CD14-positive monocyte (primary cell): Measurements from ENCODE around the gene CDH22. TPM values are rescaled to one million over a fixed set of nuclear protein-coding genes. Genes with fewer than 3 reads are reported as not detected.

Source experiments
- DNase-seq, 3 donors: peaks; one replicate each; pipeline ENCODE4 v3.0.0-alpha.2; 2011 to 2022
- H2AFZ ChIP-seq: 2 replicates; pipeline ENCODE4 v1.6.0; 2012; ENCODE audit warnings: mild to moderate bottlenecking, low read depth, low read length, inconsistent platforms; ENCODE audit not compliant: insufficient read depth, poor library complexity, severe bottlenecking
- H3K27ac ChIP-seq, 2 donors: 1 replicate in 1 of 2; 2 replicates in 1 of 2; pipeline ENCODE4 v1.5.1; 2012 to 2013; ENCODE audit warnings: low read length in 2 of 2, control low read depth in 1 of 2, inconsistent platforms in 1 of 2, low read depth in 1 of 2, mild to moderate bottlenecking in 1 of 2
- H3K27me3 ChIP-seq, 2 donors: one replicate each; pipeline versions ENCODE4 v1.6.0 to v1.6.1; 2011 to 2013; ENCODE audit warnings: low read length in 2 of 2; ENCODE audit not compliant: control insufficient read depth in 2 of 2, insufficient read depth in 2 of 2
- H3K36me3 ChIP-seq, 2 donors: replicated peaks in 1 of 2; 1 replicate in 1 of 2; 2 replicates in 1 of 2; pipeline versions ENCODE4 v1.5.1 to v1.6.1; 2012 to 2013; ENCODE audit warnings: low read length in 2 of 2, control low read depth in 1 of 2, inconsistent platforms in 1 of 2, mild to moderate bottlenecking in 1 of 2; ENCODE audit not compliant: insufficient read depth in 2 of 2, control insufficient read depth in 1 of 2
- H3K4me1 ChIP-seq, 2 donors: 1 replicate in 1 of 2; 2 replicates in 1 of 2; pipeline versions ENCODE4 v1.5.1 to v1.6.1; 2012 to 2013; ENCODE audit warnings: low read length in 2 of 2, control low read depth in 1 of 2, inconsistent platforms in 1 of 2, mild to moderate bottlenecking in 1 of 2, moderate library complexity in 1 of 2; ENCODE audit not compliant: insufficient read depth in 2 of 2, control insufficient read depth in 1 of 2
- H3K4me2 ChIP-seq: replicated peaks from 2 replicates; pipeline ENCODE3; 2012; ENCODE audit warnings: low read length, moderate library complexity, mild to moderate bottlenecking; ENCODE audit not compliant: poor library complexity, severe bottlenecking; ENCODE audit errors: extremely low read depth
- H3K4me3 ChIP-seq, 3 experiments: fragments of 200-600 bp in 1 of 3; sonication (generic) in 1 of 3; replicated peaks in 1 of 3; 1 replicate in 2 of 3; 2 replicates in 1 of 3; pipeline ENCODE4 v1.5.1; 2011 to 2013; ENCODE audit warnings: low read length in 3 of 3, mild to moderate bottlenecking in 3 of 3, control low read depth in 2 of 3, low read depth in 2 of 3, inconsistent platforms in 1 of 3, moderate library complexity in 1 of 3
- H3K79me2 ChIP-seq: 2 replicates; pipeline ENCODE4 v1.6.0; 2012; ENCODE audit warnings: mild to moderate bottlenecking, control low read depth, inconsistent platforms, low read length, moderate library complexity; ENCODE audit not compliant: insufficient read depth
- H3K9ac ChIP-seq: 2 replicates; pipeline ENCODE4 v1.6.0; 2017; ENCODE audit warnings: low read length, mild to moderate bottlenecking; ENCODE audit not compliant: insufficient read depth, poor library complexity, severe bottlenecking
- H3K9me3 ChIP-seq, 2 donors: replicated peaks in 1 of 2; 1 replicate in 1 of 2; 2 replicates in 1 of 2; pipeline versions ENCODE4 v1.5.1 to v1.6.1; 2012 to 2013; ENCODE audit warnings: low read length in 2 of 2, control low read depth in 1 of 2; ENCODE audit not compliant: control insufficient read depth in 1 of 2, insufficient read depth in 1 of 2
- H4K20me1 ChIP-seq: 2 replicates; pipeline ENCODE4 v1.6.0; 2012; ENCODE audit warnings: mild to moderate bottlenecking, low read length, control low read depth, moderate library complexity; ENCODE audit not compliant: insufficient read depth
- H3K27ac Mint-ChIP-seq, 7 donors: one replicate each; pipeline ENCODE4 v1.8.0; 2020; ENCODE audit warnings: mild to moderate bottlenecking in 7 of 7, mixed read lengths in 7 of 7, moderate library complexity in 6 of 7, inconsistent platforms in 2 of 7
- H3K27me3 Mint-ChIP-seq, 3 donors: one replicate each; pipeline ENCODE4 v1.8.0; 2021 to 2022; ENCODE audit warnings: low read depth in 3 of 3, mild to moderate bottlenecking in 3 of 3, mixed read lengths in 3 of 3, moderate library complexity in 3 of 3, inconsistent platforms in 1 of 3
- H3K36me3 Mint-ChIP-seq, 2 donors: one replicate each; pipeline ENCODE4 v1.8.0; 2020; ENCODE audit warnings: mixed read lengths in 2 of 2, inconsistent platforms in 1 of 2, mild to moderate bottlenecking in 1 of 2
- H3K4me1 Mint-ChIP-seq: one replicate; pipeline ENCODE4 v1.8.0; 2020; ENCODE audit warnings: mild to moderate bottlenecking, mixed read lengths
- H3K4me3 Mint-ChIP-seq, 2 donors: one replicate each; pipeline ENCODE4 v1.8.0; 2020; ENCODE audit warnings: mild to moderate bottlenecking in 2 of 2, mixed read lengths in 2 of 2, moderate library complexity in 1 of 2
- H3K9me3 Mint-ChIP-seq, 7 donors: one replicate each; pipeline ENCODE4 v1.8.0; 2020 to 2022; ENCODE audit warnings: mixed read lengths in 7 of 7, mild to moderate bottlenecking in 6 of 7, moderate library complexity in 6 of 7, inconsistent platforms in 2 of 7
- WGBS: methylation state at CpG from one replicate; pipeline ENCODE4 v1.1.5; 2013; ENCODE audit warnings: missing lambda C conversion rate; ENCODE audit not compliant: insufficient coverage; 5-methylcytosine and 5-hydroxymethylcytosine counted together
- intact Hi-C, 2 donors: fragments of 100-400 bp; cut with micrococcal nuclease; formaldehyde crosslinking; loops; one replicate each; pipeline versions ENCODE4 v1.15.0 to v1.15.1; 2023
- polyA plus RNA-seq, 3 donors: library from polyadenylated mRNA; depleted of rRNA in 1 of 3; unstranded in 2 of 3; stranded (reverse) in 1 of 3; fragments of 300-500 nt in 2 of 3; fragments of >200 nt in 1 of 3; fragmentation: Illumina TruSeq in 2 of 3; gene quantifications; 1 replicate in 2 of 3; 2 replicates in 1 of 3; pipeline ENCODE4 v1.2.3, GENCODE V29; 2012 to 2021
- TF ChIP-seq, protein P1 (sequence below): fragments of 200-600 bp; IDR thresholded peaks from one replicate; pipeline ENCODE4 v1.8.0; 2022; ENCODE audit warnings: antibody characterized with exemption, mild to moderate bottlenecking

CDH22 gene
- polyA plus RNA-seq, 3 donors, result not detected

DNA sequence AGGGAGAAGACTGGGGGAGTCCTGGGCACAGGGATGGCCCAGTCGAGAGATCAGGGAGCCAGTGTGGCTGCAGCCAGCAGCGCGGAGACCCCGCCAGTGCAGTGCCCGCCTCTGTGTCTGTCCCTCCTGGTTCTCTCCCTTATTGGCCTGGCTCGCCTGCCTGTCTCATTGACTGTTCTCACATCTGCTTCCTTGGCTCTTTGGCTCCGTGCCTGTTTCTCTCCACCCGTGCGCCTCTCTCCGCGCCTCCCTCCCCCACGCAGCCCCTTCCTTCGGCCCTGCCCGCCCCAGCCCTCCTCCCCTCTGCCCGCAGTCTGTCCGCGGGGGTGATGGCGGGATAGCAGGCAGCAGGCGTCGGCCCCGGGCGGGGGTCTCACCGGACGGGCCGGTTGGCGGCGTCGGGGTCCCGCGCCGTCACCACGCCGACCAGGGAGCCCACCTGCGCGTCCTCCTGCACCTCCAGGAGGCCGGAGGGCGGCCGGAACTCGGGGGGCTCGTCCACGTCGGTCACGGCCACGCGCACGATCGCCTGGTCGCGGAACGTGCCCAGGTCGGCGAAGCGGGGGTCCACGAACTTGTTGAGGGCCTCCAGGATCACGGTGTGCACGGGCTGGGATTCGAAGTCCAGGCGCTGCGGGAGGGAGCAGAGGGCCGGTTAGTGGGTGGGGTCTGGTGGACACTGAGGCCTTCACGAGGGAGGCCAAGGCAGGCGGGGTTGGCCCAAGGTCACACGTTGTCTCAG lies 98.2 kb downstream of the CDH22 start:
- H3K9me3 ChIP-seq, result no peaks in the 10 kb centered on the region
- H3K27me3 ChIP-seq, result peaks cover 2 to 21% of the 10 kb centered on the region in 2 donors
- H3K79me2 ChIP-seq, result no peaks in the 10 kb centered on the region
- Mint-ChIP-seq H3K4me3 (peak overlapping the region in 1 of 2 donors; percentile 73), H3K27ac (no peak overlapping the region), H3K27me3 (peaks cover 30 to 46% (median 30%) of the 10 kb centered on the region in 3 donors), H3K4me1 (peaks cover 51% of the 10 kb centered on the region), H3K9me3 (peaks cover 0 to 7% (median 4%) of the 10 kb centered on the region in 7 donors), H3K36me3 (peaks cover 0 to 16% of the 10 kb centered on the region in 2 donors)
- no peak overlapping the region for H3K27ac ChIP-seq
- peaks cover 46 to 53% of the 10 kb centered on the region in 2 donors for H3K4me1 ChIP-seq
- DNase-seq, result no peak
- WGBS, result 52% methylated on average over 57 of the region's 63 CpGs
- intact Hi-C loops, result loop anchor here (5.0 to 10.0 kb wide), 2 partner anchors 152 to 205 kb away; partner anchors contain the start of gene MMP9 (in 2 of the 2)
- H3K9ac ChIP-seq, result no peak overlapping the region
- H4K20me1 ChIP-seq, result no peaks in the 10 kb centered on the region
- H3K4me2 ChIP-seq, result peak overlapping the region; percentile 1
- TF ChIP-seq, protein P1, sequence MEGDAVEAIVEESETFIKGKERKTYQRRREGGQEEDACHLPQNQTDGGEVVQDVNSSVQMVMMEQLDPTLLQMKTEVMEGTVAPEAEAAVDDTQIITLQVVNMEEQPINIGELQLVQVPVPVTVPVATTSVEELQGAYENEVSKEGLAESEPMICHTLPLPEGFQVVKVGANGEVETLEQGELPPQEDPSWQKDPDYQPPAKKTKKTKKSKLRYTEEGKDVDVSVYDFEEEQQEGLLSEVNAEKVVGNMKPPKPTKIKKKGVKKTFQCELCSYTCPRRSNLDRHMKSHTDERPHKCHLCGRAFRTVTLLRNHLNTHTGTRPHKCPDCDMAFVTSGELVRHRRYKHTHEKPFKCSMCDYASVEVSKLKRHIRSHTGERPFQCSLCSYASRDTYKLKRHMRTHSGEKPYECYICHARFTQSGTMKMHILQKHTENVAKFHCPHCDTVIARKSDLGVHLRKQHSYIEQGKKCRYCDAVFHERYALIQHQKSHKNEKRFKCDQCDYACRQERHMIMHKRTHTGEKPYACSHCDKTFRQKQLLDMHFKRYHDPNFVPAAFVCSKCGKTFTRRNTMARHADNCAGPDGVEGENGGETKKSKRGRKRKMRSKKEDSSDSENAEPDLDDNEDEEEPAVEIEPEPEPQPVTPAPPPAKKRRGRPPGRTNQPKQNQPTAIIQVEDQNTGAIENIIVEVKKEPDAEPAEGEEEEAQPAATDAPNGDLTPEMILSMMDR, result no peak
- H2AFZ ChIP-seq, result no peak overlapping the region
- H3K36me3 ChIP-seq, result no peaks in the 10 kb centered on the region
- H3K4me3 ChIP-seq, result no peak overlapping the region

DNA sequence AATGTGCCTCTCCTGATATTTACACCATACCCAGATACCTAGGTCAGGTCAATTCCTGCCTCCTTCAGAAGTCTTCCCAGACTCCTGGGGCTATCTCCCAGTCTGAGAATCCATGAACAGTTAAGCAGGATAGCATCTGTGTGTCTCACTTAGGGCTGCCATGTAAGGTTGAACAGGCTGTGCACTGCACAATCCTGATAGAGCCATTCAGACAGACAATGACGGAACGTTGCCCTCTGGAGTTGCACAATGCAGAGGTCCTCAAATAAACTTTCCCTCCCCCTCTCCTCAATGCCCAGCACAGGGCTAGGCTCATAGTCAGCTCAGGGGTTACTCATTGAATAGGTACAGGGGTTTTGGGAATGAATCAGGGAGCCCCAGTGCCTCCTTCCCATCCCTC lies 100.5 kb downstream of the CDH22 start:
- H3K27me3 Mint-ChIP-seq, result peaks cover 11 to 31% (median 25%) of the 10 kb centered on the region in 3 donors
- H3K4me1 ChIP-seq, result peaks cover 69 to 76% of the 10 kb centered on the region in 2 donors
- intact Hi-C loops, result loop anchor here (5.0 to 10.0 kb wide), 2 partner anchors 155 to 203 kb away; partner anchors contain the start of gene MMP9 (in 2 of the 2)
- H3K27ac ChIP-seq, result peak overlapping the region; percentile 75 to 81
- peaks cover 0 to 7% (median 3%) of the 10 kb centered on the region in 7 donors for H3K9me3 Mint-ChIP-seq
- no peak overlapping the region for H2AFZ ChIP-seq
- H3K36me3 Mint-ChIP-seq, result peaks cover 0 to 16% of the 10 kb centered on the region in 2 donors
- peak overlapping the region in 1 of 3 experiments; percentile 35 for H3K4me3 ChIP-seq
- DNase-seq, result peak; percentile 32 to 75 (median 71)
- H3K27ac Mint-ChIP-seq, result peak overlapping the region; percentile 68 to 99 (median 94)
- H3K9ac ChIP-seq, result no peak overlapping the region
- H3K4me3 Mint-ChIP-seq, result peak overlapping the region in 1 of 2 donors; percentile 31
- H3K4me2 ChIP-seq, result peak overlapping the region; percentile 47
- H3K36me3 ChIP-seq, result no peaks in the 10 kb centered on the region
- no peaks in the 10 kb centered on the region for H3K79me2 ChIP-seq
- no peaks in the 10 kb centered on the region for H4K20me1 ChIP-seq
- H3K9me3 ChIP-seq, result no peaks in the 10 kb centered on the region
- H3K27me3 ChIP-seq, result peaks cover 2 to 12% of the 10 kb centered on the region in 2 donors
- H3K4me1 Mint-ChIP-seq, result peaks cover 69% of the 10 kb centered on the region
- no CpG with 5 or more reads among the region's 2 CpGs for WGBS
- TF ChIP-seq, protein P1, result no peak
